ENCODE data around the gene PIP5K1B.

Gene PIP5K1B

GRCh38 chr9:68920921-68921320, 215.9 kb downstream of the PIP5K1B start:
- no peak overlapping the region for H3K27ac ChIP-seq
- CTCF ChIA-PET = interaction anchor here (0.7 kb wide), 1 partner anchor 374 kb away, joined by 3 read pairs; no protein-coding TSS in a partner anchor
- TF ChIP-seq CTCF (conservative IDR thresholded peaks at IDR 0.05; ENCODE audit: low read depth) = no peak
- POLR2A ChIA-PET (ENCODE audit: low non-redundant PET) = no interaction called here
- no peak for DNase-seq (ENCODE audit: low spot score)

GRCh38 chr9:68923480-68923879, 218.4 kb downstream of the PIP5K1B start:
- ChIA-PET CTCF (interaction anchor here (0.7 kb wide), 1 partner anchor 537 kb away, joined by 3 read pairs; no protein-coding TSS in a partner anchor), POLR2A (ENCODE audit: low non-redundant PET) (no interaction called here)
- no peak overlapping the region for H3K27ac ChIP-seq
- DNase-seq (ENCODE audit: low spot score) = no peak
- no peak for TF ChIP-seq CTCF (conservative IDR thresholded peaks at IDR 0.05; ENCODE audit: low read depth)

- no peak for DNase-seq (ENCODE audit: low spot score)
- ChIA-PET CTCF (interaction anchor here (0.6 kb wide), 1 partner anchor 80 kb away, joined by 3 read pairs; no protein-coding TSS in a partner anchor), POLR2A (ENCODE audit: low non-redundant PET) (no interaction called here)
- H3K27ac ChIP-seq = no peak overlapping the region
- TF ChIP-seq CTCF (conservative IDR thresholded peaks at IDR 0.05; ENCODE audit: low read depth) = no peak
Measured at GRCh38 chr9:68925175-68925574, 220.1 kb downstream of the PIP5K1B start.

GRCh38 chr9:68927165-68927564, 222.1 kb downstream of the PIP5K1B start:
- no peak for TF ChIP-seq CTCF (conservative IDR thresholded peaks at IDR 0.05; ENCODE audit: low read depth)
- ChIA-PET POLR2A (ENCODE audit: low non-redundant PET) (no interaction called here), CTCF (no interaction called here)
- no peak overlapping the region for H3K27ac ChIP-seq
- no peak for DNase-seq (ENCODE audit: low spot score)

- no peak for TF ChIP-seq CTCF (conservative IDR thresholded peaks at IDR 0.05; ENCODE audit: low read depth)
- no peak overlapping the region for H3K27ac ChIP-seq
- DNase-seq (ENCODE audit: low spot score) = no peak
- POLR2A ChIA-PET (ENCODE audit: low non-redundant PET) = no interaction called here
- CTCF ChIA-PET = no interaction called here
Measured at GRCh38 chr9:68931821-68932220, 226.8 kb downstream of the PIP5K1B start.

GRCh38 chr9:68932458-68932857, 227.4 kb downstream of the PIP5K1B start:
- no peak for DNase-seq (ENCODE audit: low spot score)
- ChIA-PET CTCF (no interaction called here), POLR2A (ENCODE audit: low non-redundant PET) (no interaction called here)
- TF ChIP-seq CTCF (conservative IDR thresholded peaks at IDR 0.05; ENCODE audit: low read depth) = no peak
- no peak overlapping the region for H3K27ac ChIP-seq

Measured in RWPE1 (cell line).